Motor neuron (in vitro differentiated cells): ENCODE data around the gene IRF2. TPM values are rescaled to one million over a fixed set of nuclear protein-coding genes. Genes with fewer than 3 reads are reported as not detected.
A peak's percentile ranks its signal among the peaks of the same experiment; 100 is the strongest.

Experiments
- ATAC-seq, 8 experiments: fragments of 200-7000 bp; cut with Tn5 transposase; replicated peaks in 6 of 8; 2 replicates each; pipeline ENCODE4 v1.8.0; 2021; ENCODE audit warnings: mild to moderate bottlenecking in 8 of 8, moderate library complexity in 8 of 8
- H3K27ac ChIP-seq, 2 donors: fragments of 250-450 bp; sonication (Bioruptor Pico); 2 replicates each; pipeline ENCODE4 v1.9.0; 2021; ENCODE audit warnings: antibody characterized with exemption in 2 of 2, mild to moderate bottlenecking in 2 of 2, moderate library complexity in 1 of 2
- H3K4me1 ChIP-seq, 2 donors: fragments of 250-450 bp; sonication (Bioruptor Pico); replicated peaks in 1 of 2; 2 replicates each; pipeline ENCODE4 v1.6.1; 2021; ENCODE audit warnings: antibody characterized with exemption in 2 of 2, mild to moderate bottlenecking in 2 of 2, moderate library complexity in 1 of 2
- H3K4me3 ChIP-seq, 5 donors: fragments of 250-450 bp; sonication (Bioruptor Pico); 2 replicates each; pipeline ENCODE4 v1.9.0; 2021; ENCODE audit warnings: antibody characterized with exemption in 5 of 5, mild to moderate bottlenecking in 5 of 5, moderate library complexity in 4 of 5
- WGBS, 10 experiments: fragments of 450-650 bp; shearing (Covaris generic); methylation state at CpG; one replicate each; pipeline ENCODE4 v1.0.0; 2022; 5-methylcytosine and 5-hydroxymethylcytosine counted together
- in situ Hi-C, 9 experiments: fragments of 400-800 bp; cut with MboI; loops; one replicate each; pipeline ENCODE4 v1.15.0; 2021; ENCODE audit warnings: low sequenced_read_pairs in 9 of 9, low pct_unique_long_range_greater_than_20kb in 2 of 9; ENCODE audit not compliant: unreplicated experiment in 9 of 9
- total RNA-seq, 8 experiments: library from RNA; unstranded; fragments of 300-600 nt; gene quantifications; 2 replicates each; pipeline versions ENCODE4 v1.2.3 to v1.2.4, GENCODE V29; 2022

The IRF2 gene
- total RNA-seq, 8 experiments from 2014 or later: 6.3 to 36.7 (median 15.3) TPM

DNA sequence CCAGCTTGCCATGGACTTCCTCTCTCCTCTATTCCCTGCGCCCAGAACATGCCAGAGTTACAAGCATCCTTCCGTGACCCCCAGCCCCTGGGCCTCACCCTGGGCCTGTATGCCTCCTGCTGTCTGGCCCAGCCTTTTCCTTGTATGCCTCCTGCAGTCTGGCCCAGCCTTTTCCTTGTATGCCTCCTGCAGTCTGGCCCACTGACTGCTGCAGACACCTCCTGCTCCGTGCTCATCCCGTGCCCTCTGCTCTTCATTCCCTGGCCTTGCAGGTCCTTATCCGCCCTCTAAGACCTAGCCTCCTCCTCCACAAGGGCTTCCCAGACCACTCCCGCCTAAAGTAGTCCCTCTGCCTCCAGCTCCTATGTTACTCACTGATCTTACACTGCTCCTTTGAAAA, 44.2 kb downstream of the IRF2 start:
- H3K27ac ChIP-seq: no peak overlapping the region
- H3K4me1 ChIP-seq: peaks cover 0 to 3% of the 10 kb centered on the region in 2 donors
- in situ Hi-C loops: no loop called here
- no peak overlapping the region for H3K4me3 ChIP-seq
- ATAC-seq: peak in 1 of 8 experiments; percentile 11
- 88 to 100% (median 100%) methylated on average over 1 to 6 of the region's 6 CpGs; no CpG with 5 or more reads in 3 of the 10 experiments for WGBS, 10 experiments

- no peak overlapping the region for H3K27ac ChIP-seq
- no peak for ATAC-seq
- peaks cover 0 to 3% of the 10 kb centered on the region in 2 donors for H3K4me1 ChIP-seq
- in situ Hi-C loops: no loop called here
- no peak overlapping the region for H3K4me3 ChIP-seq
- WGBS, 10 experiments: 0 to 95% (median 78%) methylated on average over 1 to 6 of the region's 12 CpGs; no CpG with 5 or more reads in 6 of the 10 experiments
These were observed 45.6 kb downstream of the IRF2 start for GRCh38 chr4:184428787-184429186.

GRCh38 chr4:184427687-184428086, 46.7 kb downstream of the IRF2 start:
- Histone ChIP-seq H3K4me3 (no peak overlapping the region), H3K27ac (no peak overlapping the region), H3K4me1 (peaks cover 0 to 2% of the 10 kb centered on the region in 2 donors)
- in situ Hi-C loops: no loop called here
- no peak for ATAC-seq
- 50 to 100% (median 89%) methylated on average over 1 of the region's 1 CpG; no CpG with 5 or more reads in 2 of the 10 experiments for WGBS, 10 experiments

GRCh38 chr4:184427093-184427492, 47.3 kb downstream of the IRF2 start:
- in situ Hi-C loops: no loop called here
- no peak overlapping the region for H3K4me3 ChIP-seq
- no peaks in the 10 kb centered on the region for H3K4me1 ChIP-seq
- WGBS, 10 experiments: 90 to 100% (median 100%) methylated on average over 1 to 3 of the region's 3 CpGs; no CpG with 5 or more reads in 5 of the 10 experiments
- no peak for ATAC-seq
- H3K27ac ChIP-seq: no peak overlapping the region

DNA sequence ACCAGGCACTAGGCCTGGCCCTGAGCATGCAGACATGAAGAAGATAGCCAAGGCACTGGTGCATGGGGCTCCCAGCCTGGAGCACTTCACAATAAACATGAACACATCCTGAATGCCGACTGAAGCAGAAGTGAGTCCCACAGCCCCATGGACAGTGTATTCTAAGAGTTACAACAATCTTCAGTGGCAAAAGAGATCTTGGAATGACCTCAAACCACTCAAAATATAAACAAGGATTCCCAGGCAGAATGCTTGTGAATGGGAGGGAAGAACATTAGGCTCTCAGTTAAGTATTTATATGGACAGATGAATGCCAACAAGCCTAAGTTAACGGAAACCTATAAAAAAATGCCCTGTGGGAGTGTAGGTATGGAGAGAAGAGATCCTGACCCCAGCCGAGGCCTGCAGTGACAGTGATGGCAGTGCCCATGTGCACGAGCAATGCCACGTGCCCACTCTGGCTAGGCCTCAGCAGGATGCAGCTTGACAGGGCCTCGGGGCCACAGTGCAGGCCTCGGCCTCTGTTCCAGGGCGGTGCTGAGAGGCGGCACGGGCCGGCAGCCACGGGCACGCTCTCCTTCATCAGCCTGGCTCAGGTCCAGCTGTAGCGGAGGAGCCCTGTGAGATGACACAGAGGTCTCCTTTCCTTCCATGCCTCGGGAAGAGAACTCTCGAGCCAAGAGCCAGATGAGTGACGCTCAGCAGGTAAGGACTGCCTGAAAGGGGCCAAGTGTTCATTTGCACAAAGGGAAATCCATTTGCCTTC, 49.2 kb downstream of the IRF2 start:
- Histone ChIP-seq H3K27ac (no peak overlapping the region), H3K4me1 (no peaks in the 10 kb centered on the region), H3K4me3 (no peak overlapping the region)
- ATAC-seq: no peak
- in situ Hi-C loops: no loop called here
- 80 to 100% (median 92%) methylated on average over 1 to 9 of the region's 17 CpGs; no CpG with 5 or more reads in 3 of the 10 experiments for WGBS, 10 experiments

- in situ Hi-C loops: no loop called here
- H3K4me3 ChIP-seq: no peak overlapping the region
- 67 to 96% (median 89%) methylated on average over 1 to 3 of the region's 3 CpGs; no CpG with 5 or more reads in 5 of the 10 experiments for WGBS, 10 experiments
- H3K27ac ChIP-seq: no peak overlapping the region
- no peak for ATAC-seq
- no peaks in the 10 kb centered on the region for H3K4me1 ChIP-seq
These were observed 50.1 kb downstream of the IRF2 start for GRCh38 chr4:184424279-184424678.

GRCh38 chr4:184423003-184423686, 51.2 kb downstream of the IRF2 start:
- 80 to 100% (median 89%) methylated on average over 1 to 7 of the region's 13 CpGs; no CpG with 5 or more reads in 1 of the 10 experiments for WGBS, 10 experiments
- no peaks in the 10 kb centered on the region for H3K4me1 ChIP-seq
- no peak for ATAC-seq
- H3K27ac ChIP-seq: no peak overlapping the region
- in situ Hi-C loops: no loop called here
- H3K4me3 ChIP-seq: no peak overlapping the region

GRCh38 chr4:184422378-184422777, 52.0 kb downstream of the IRF2 start:
- H3K4me1 ChIP-seq: no peaks in the 10 kb centered on the region
- 50 to 100% (median 71%) methylated on average over 1 to 3 of the region's 3 CpGs; no CpG with 5 or more reads in 3 of the 10 experiments for WGBS, 10 experiments
- H3K27ac ChIP-seq: no peak overlapping the region
- in situ Hi-C loops: no loop called here
- no peak for ATAC-seq
- H3K4me3 ChIP-seq: no peak overlapping the region

DNA sequence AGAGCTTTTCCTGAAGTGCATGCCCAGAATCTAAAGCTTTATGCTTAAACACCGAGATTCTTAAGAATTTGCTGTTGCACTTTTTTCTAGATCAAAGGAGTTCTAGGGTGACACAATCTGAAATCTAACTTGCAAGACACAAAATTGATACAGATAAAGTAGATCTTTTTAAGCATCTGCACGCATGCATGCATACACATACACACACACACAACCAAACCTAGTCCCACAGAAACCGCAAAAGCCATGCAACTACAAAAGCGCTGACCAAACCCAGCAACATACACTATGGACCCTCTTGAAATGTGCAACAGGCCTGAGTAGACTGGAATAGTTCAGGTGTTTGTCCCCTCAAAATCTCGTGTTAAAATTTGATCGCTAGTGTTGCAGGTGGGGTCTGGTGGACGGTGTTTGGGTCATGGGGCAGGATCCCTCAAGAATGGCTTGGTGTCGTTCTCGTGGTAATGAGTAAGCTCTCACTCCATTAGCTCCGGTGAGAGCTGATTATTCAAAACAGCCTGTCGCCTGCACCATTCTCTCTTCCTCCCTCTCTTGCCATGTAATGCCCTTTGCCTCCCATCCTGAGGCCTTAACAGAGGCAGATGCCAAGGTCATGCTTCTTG, 52.7 kb downstream of the IRF2 start:
- ATAC-seq: no peak
- H3K4me1 ChIP-seq: no peaks in the 10 kb centered on the region
- WGBS, 10 experiments: 80 to 100% (median 92%) methylated on average over 1 to 10 of the region's 11 CpGs; no CpG with 5 or more reads in 1 of the 10 experiments
- H3K4me3 ChIP-seq: no peak overlapping the region
- no peak overlapping the region for H3K27ac ChIP-seq
- in situ Hi-C loops: no loop called here

- no peak for ATAC-seq
- Histone ChIP-seq H3K4me3 (no peak overlapping the region), H3K4me1 (no peaks in the 10 kb centered on the region), H3K27ac (no peak overlapping the region)
- WGBS, 10 experiments: 80 to 100% (median 88%) methylated on average over 1 to 5 of the region's 5 CpGs; no CpG with 5 or more reads in 1 of the 10 experiments
- in situ Hi-C loops: no loop called here
These were observed 53.4 kb downstream of the IRF2 start for GRCh38 chr4:184420881-184421416.

- WGBS, 10 experiments: 90 to 100% (median 100%) methylated on average over 1 to 5 of the region's 5 CpGs; no CpG with 5 or more reads in 3 of the 10 experiments
- no peak overlapping the region for H3K27ac ChIP-seq
These were observed 53.9 kb downstream of the IRF2 start for GRCh38 chr4:184420402-184420801.

GRCh38 chr4:184419976-184420375, 54.4 kb downstream of the IRF2 start:
- in situ Hi-C loops: no loop called here
- no peak overlapping the region for H3K4me3 ChIP-seq
- no peak overlapping the region for H3K27ac ChIP-seq
- no peak for ATAC-seq
- H3K4me1 ChIP-seq: no peaks in the 10 kb centered on the region
- WGBS, 10 experiments: 85 to 100% (median 93%) methylated on average over 1 to 6 of the region's 7 CpGs; no CpG with 5 or more reads in 1 of the 10 experiments

More at GRCh38 chr4:184420402-184420801, 53.9 kb downstream of the IRF2 start:
- ATAC-seq: no peak
- no peaks in the 10 kb centered on the region for H3K4me1 ChIP-seq
- in situ Hi-C loops: no loop called here
- no peak overlapping the region for H3K4me3 ChIP-seq
